ENCODE data around the gene DPH2. TPM values are rescaled to one million over a fixed set of nuclear protein-coding genes. Genes with fewer than 3 reads are reported as not detected.

The DPH2 gene
- total RNA-seq, 2 donors from 2014 or later, result 25.4 to 31.1 TPM

- H3K9me3 ChIP-seq, result no peaks in the 10 kb centered on the region
- no peak for DNase-seq (ENCODE audit: low spot score)
- H3K4me3 ChIP-seq, result no peak overlapping the region
- TF ChIP-seq POLR2A (IDR thresholded peaks at IDR 0.05), result no peak
- no peak for TF ChIP-seq CTCF (IDR thresholded peaks at IDR 0.05)
- TF ChIP-seq POLR2AphosphoS5 (IDR thresholded peaks at IDR 0.05), result no peak
- intact Hi-C loops (cut with DNase I), result no loop called here
- H3K36me3 ChIP-seq, result no peaks in the 10 kb centered on the region
- no peak overlapping the region for H3K27ac ChIP-seq
- H3K27me3 ChIP-seq (replicated peaks; ENCODE audit: insufficient read depth), result no peaks in the 10 kb centered on the region
- H3K4me1 ChIP-seq (replicated peaks), result no peaks in the 10 kb centered on the region
- WGBS, result 89% methylated on average over 5 of the region's 5 CpGs
Measured at GRCh38 chr1:43963890-43964289, 5.9 kb upstream of the DPH2 start.

GRCh38 chr1:43965316-43965715 is 4.5 kb upstream of the DPH2 start:
- DNase-seq (ENCODE audit: low spot score), result no peak
- Histone ChIP-seq H3K27ac (no peak overlapping the region), H3K4me3 (no peak overlapping the region), H3K36me3 (no peaks in the 10 kb centered on the region), H3K4me1 (replicated peaks) (peaks cover 1% of the 10 kb centered on the region), H3K9me3 (no peaks in the 10 kb centered on the region), H3K27me3 (replicated peaks; ENCODE audit: insufficient read depth) (no peaks in the 10 kb centered on the region)
- TF ChIP-seq POLR2A (IDR thresholded peaks at IDR 0.05) (no peak), CTCF (IDR thresholded peaks at IDR 0.05) (no peak), POLR2AphosphoS5 (IDR thresholded peaks at IDR 0.05) (no peak)
- intact Hi-C loops (cut with DNase I), result no loop called here
- WGBS, result 98% methylated on average over 2 of the region's 3 CpGs

GRCh38 chr1:43968348-43968948 is 1.4 kb upstream of the DPH2 start:
- Histone ChIP-seq H3K4me1 (replicated peaks) (peaks cover 6% of the 10 kb centered on the region), H3K27ac (no peak overlapping the region), H3K36me3 (no peaks in the 10 kb centered on the region), H3K9me3 (no peaks in the 10 kb centered on the region), H3K27me3 (replicated peaks; ENCODE audit: insufficient read depth) (no peaks in the 10 kb centered on the region), H3K4me3 (no peak overlapping the region)
- intact Hi-C loops (cut with DNase I), result no loop called here
- DNase-seq (ENCODE audit: low spot score), result no peak
- TF ChIP-seq POLR2AphosphoS5 (IDR thresholded peaks at IDR 0.05) (no peak), POLR2A (IDR thresholded peaks at IDR 0.05) (no peak)
- 83% methylated on average over 6 of the region's 6 CpGs for WGBS

GRCh38 chr1:43969416-43969745 is 429 bp upstream of the DPH2 start:
- no peaks in the 10 kb centered on the region for H3K36me3 ChIP-seq
- no peak overlapping the region for H3K4me3 ChIP-seq
- WGBS, result 58% methylated on average over 7 of the region's 7 CpGs
- no peak for DNase-seq (ENCODE audit: low spot score)
- no peaks in the 10 kb centered on the region for H3K27me3 ChIP-seq (replicated peaks; ENCODE audit: insufficient read depth)
- TF ChIP-seq POLR2A (IDR thresholded peaks at IDR 0.05), result no peak
- no peak for TF ChIP-seq CTCF (IDR thresholded peaks at IDR 0.05)
- no peak for TF ChIP-seq POLR2AphosphoS5 (IDR thresholded peaks at IDR 0.05)
- H3K9me3 ChIP-seq, result no peaks in the 10 kb centered on the region
- intact Hi-C loops (cut with DNase I), result no loop called here
- H3K4me1 ChIP-seq (replicated peaks), result peaks cover 6% of the 10 kb centered on the region
- H3K27ac ChIP-seq, result no peak overlapping the region

- intact Hi-C loops (cut with DNase I), result no loop called here
- Histone ChIP-seq H3K9me3 (no peaks in the 10 kb centered on the region), H3K27ac (no peak overlapping the region), H3K4me1 (replicated peaks) (peaks cover 6% of the 10 kb centered on the region), H3K36me3 (no peaks in the 10 kb centered on the region), H3K27me3 (replicated peaks; ENCODE audit: insufficient read depth) (no peaks in the 10 kb centered on the region), H3K4me3 (peak overlapping the region; percentile 63 to 66)
- no peak for TF ChIP-seq POLR2AphosphoS5 (IDR thresholded peaks at IDR 0.05)
- no peak for TF ChIP-seq POLR2A (IDR thresholded peaks at IDR 0.05)
- no peak for TF ChIP-seq CTCF (IDR thresholded peaks at IDR 0.05)
- WGBS, result 51% methylated on average over 5 of the region's 5 CpGs
- DNase-seq (ENCODE audit: low spot score), result no peak
Measured at GRCh38 chr1:43970502-43970901, 692 bp downstream of the DPH2 start.

All from prostate gland (tissue), 2 donors.